Trophoblast cell (in vitro differentiated cells and primary cell): ENCODE measurements around the gene SLC39A6.

Experiments used
- DNase-seq, 2 donors: peaks; one replicate each; pipeline ENCODE4 v3.0.0-alpha.2; 2016
- H2AFZ ChIP-seq: 2 replicates; pipeline ENCODE4 v1.6.1; 2013; ENCODE audit warnings: low read length, moderate library complexity, mild to moderate bottlenecking; ENCODE audit not compliant: insufficient read depth, poor library complexity
- H2AK5ac ChIP-seq: 2 replicates; pipeline ENCODE4 v1.6.1; 2013; ENCODE audit warnings: mild to moderate bottlenecking, low read length
- H2BK120ac ChIP-seq: 2 replicates; pipeline ENCODE4 v1.6.1; 2013; ENCODE audit warnings: low read length, mild to moderate bottlenecking, moderate library complexity; ENCODE audit not compliant: insufficient read depth, poor library complexity
- H2BK12ac ChIP-seq: 2 replicates; pipeline ENCODE4 v1.6.1; 2013; ENCODE audit warnings: mild to moderate bottlenecking, low read length, moderate library complexity
- H2BK5ac ChIP-seq: 2 replicates; pipeline ENCODE4 v1.6.1; 2013; ENCODE audit warnings: low read length, low read depth, moderate library complexity, mild to moderate bottlenecking; ENCODE audit not compliant: poor library complexity
- H3K14ac ChIP-seq: 2 replicates; pipeline ENCODE4 v1.6.1; 2013; ENCODE audit warnings: mild to moderate bottlenecking, low read length
- H3K18ac ChIP-seq: 2 replicates; pipeline ENCODE4 v1.6.1; 2013; ENCODE audit warnings: mild to moderate bottlenecking, low read length
- H3K23ac ChIP-seq: 2 replicates; pipeline ENCODE4 v1.6.1; 2013; ENCODE audit warnings: low read length
- H3K27ac ChIP-seq: 2 replicates; pipeline ENCODE4 v1.5.1; 2013; ENCODE audit warnings: low read depth, mild to moderate bottlenecking, inconsistent platforms, low read length, moderate library complexity
- H3K27me3 ChIP-seq: 2 replicates; pipeline ENCODE4 v1.6.1; 2013; ENCODE audit warnings: inconsistent platforms, mild to moderate bottlenecking, low read length, moderate library complexity; ENCODE audit not compliant: insufficient read depth
- H3K36me3 ChIP-seq, 2 experiments: 1 replicate in 1 of 2; 2 replicates in 1 of 2; pipeline ENCODE4 v1.6.1; 2013; ENCODE audit warnings: low read length in 2 of 2, mild to moderate bottlenecking in 2 of 2, moderate library complexity in 1 of 2; ENCODE audit not compliant: insufficient read depth in 2 of 2, control insufficient read depth in 1 of 2
- H3K4ac ChIP-seq: 2 replicates; pipeline ENCODE4 v1.6.1; 2013; ENCODE audit warnings: low read depth, mild to moderate bottlenecking, low read length, moderate library complexity
- H3K4me1 ChIP-seq, 2 experiments: 1 replicate in 1 of 2; 2 replicates in 1 of 2; pipeline ENCODE4 v1.6.1; 2013; ENCODE audit warnings: low read length in 2 of 2, mild to moderate bottlenecking in 2 of 2, moderate library complexity in 1 of 2; ENCODE audit not compliant: insufficient read depth in 2 of 2, control insufficient read depth in 1 of 2
- H3K4me2 ChIP-seq: 2 replicates; pipeline ENCODE4 v1.6.1; 2013; ENCODE audit warnings: inconsistent platforms, mild to moderate bottlenecking, low read length, moderate library complexity
- H3K4me3 ChIP-seq: 2 replicates; pipeline ENCODE4 v1.5.1; 2013; ENCODE audit warnings: mild to moderate bottlenecking, low read depth, low read length, inconsistent platforms
- H3K79me1 ChIP-seq: one replicate; pipeline ENCODE4 v1.6.1; 2013; ENCODE audit warnings: low read length
- H3K79me2 ChIP-seq: 2 replicates; pipeline ENCODE4 v1.6.1; 2013; ENCODE audit warnings: low read length, mild to moderate bottlenecking; ENCODE audit not compliant: control insufficient read depth, insufficient read depth, poor library complexity
- H3K9ac ChIP-seq: 2 replicates; pipeline ENCODE4 v1.6.1; 2013; ENCODE audit warnings: mild to moderate bottlenecking, low read length
- H3K9me3 ChIP-seq: 2 replicates; pipeline ENCODE4 v1.6.1; 2013; ENCODE audit warnings: low read depth, mild to moderate bottlenecking, control low read depth, inconsistent platforms, low read length; ENCODE audit not compliant: insufficient read depth
- H4K12ac ChIP-seq: 2 replicates; pipeline ENCODE4 v1.6.1; 2013; ENCODE audit warnings: low read depth, mild to moderate bottlenecking, low read length, moderate library complexity
- H4K8ac ChIP-seq: 2 replicates; pipeline ENCODE4 v1.6.1; 2013; ENCODE audit warnings: low read depth, mild to moderate bottlenecking, low read length, moderate library complexity
- H4K91ac ChIP-seq: one replicate; pipeline ENCODE4 v1.6.1; 2013; ENCODE audit warnings: low read depth, mild to moderate bottlenecking, low read length, moderate library complexity
- WGBS: extraction: QIAGEN DNeasy Blood & Tissue Kit; methylation state at CpG from one replicate; pipeline ENCODE4 v1.1.7; 2013; ENCODE audit warnings: missing lambda C conversion rate; ENCODE audit not compliant: insufficient read length, insufficient coverage; ENCODE audit errors: extremely low coverage; 5-methylcytosine and 5-hydroxymethylcytosine counted together

The SLC39A6 gene

DNA sequence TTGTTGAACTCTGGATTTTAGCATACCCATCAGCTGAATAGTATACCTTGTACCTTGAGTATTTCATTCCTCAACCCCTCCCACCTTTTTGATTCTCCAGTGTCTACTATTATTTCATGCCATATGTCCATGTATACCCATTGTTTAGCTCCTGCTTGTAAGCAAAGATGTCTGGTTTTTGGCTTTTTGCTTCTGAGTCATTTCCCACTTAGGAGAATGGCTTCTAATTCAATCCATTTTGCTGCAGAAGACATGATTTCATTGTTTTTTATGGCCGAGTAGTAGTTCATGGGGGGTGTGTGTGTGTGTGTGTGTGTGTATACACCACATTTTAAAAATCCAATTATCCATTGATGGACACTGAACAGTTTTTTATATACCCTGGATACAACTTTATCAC, 33.8 kb upstream of the SLC39A6 start:
- no peak overlapping the region for H3K4ac ChIP-seq

DNA sequence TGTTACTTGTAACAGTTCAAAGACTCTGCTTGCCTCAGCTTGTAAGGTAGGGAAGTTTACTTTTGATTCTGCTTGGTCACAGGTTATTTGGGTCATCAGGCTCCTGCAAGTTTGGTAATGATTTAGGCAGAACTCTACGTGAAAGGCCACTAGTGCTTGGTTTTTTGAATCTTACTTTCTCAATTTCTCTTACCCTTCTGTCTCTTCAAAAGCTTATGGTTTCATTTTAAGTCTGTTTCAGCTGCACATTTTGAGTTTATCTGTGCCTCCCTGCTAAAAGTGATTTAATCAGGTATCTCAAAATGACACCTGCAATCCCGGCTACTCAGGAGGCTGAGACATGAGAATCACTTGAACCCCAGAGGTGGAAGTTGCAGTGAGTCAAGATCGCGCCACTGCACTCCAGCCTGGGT, 31.8 kb upstream of the SLC39A6 start:
- Histone ChIP-seq H3K23ac (no peak overlapping the region), H3K9ac (no peak overlapping the region), H2BK120ac (no peak overlapping the region), H3K27me3 (no peaks in the 10 kb centered on the region), H4K8ac (no peak overlapping the region), H3K79me2 (no peaks in the 10 kb centered on the region), H3K4ac (no peak overlapping the region), H2AFZ (no peak overlapping the region), H3K4me3 (no peak overlapping the region), H3K4me1 (no peaks in the 10 kb centered on the region), H3K36me3 (peaks cover 7 to 16% of the 10 kb centered on the region in 2 experiments), H3K14ac (no peak overlapping the region), H3K9me3 (no peaks in the 10 kb centered on the region), H3K79me1 (no peaks in the 10 kb centered on the region), H2AK5ac (no peak overlapping the region), H4K91ac (no peak overlapping the region), H3K27ac (no peak overlapping the region), H3K4me2 (no peak overlapping the region), H3K18ac (no peak overlapping the region), H2BK12ac (no peak overlapping the region), H2BK5ac (no peak overlapping the region), H4K12ac (no peak overlapping the region)
- no CpG with 5 or more reads among the region's 4 CpGs for WGBS
- no peak for DNase-seq

More for the DNA sequence above, 33.8 kb upstream of the SLC39A6 start:
- Histone ChIP-seq H3K27me3 (no peaks in the 10 kb centered on the region), H4K91ac (no peak overlapping the region), H2BK120ac (no peak overlapping the region), H3K27ac (no peak overlapping the region), H3K23ac (no peak overlapping the region), H3K9me3 (no peaks in the 10 kb centered on the region), H3K79me2 (no peaks in the 10 kb centered on the region), H3K36me3 (peaks cover 11 to 20% of the 10 kb centered on the region in 2 experiments), H3K14ac (no peak overlapping the region), H3K4me3 (no peak overlapping the region), H2AK5ac (no peak overlapping the region), H4K12ac (no peak overlapping the region), H3K4me2 (no peak overlapping the region), H3K9ac (no peak overlapping the region), H2AFZ (no peak overlapping the region), H3K18ac (no peak overlapping the region), H3K4me1 (no peaks in the 10 kb centered on the region), H2BK12ac (no peak overlapping the region), H4K8ac (no peak overlapping the region), H3K79me1 (no peaks in the 10 kb centered on the region), H2BK5ac (no peak overlapping the region)
- DNase-seq, result no peak
- no CpG with 5 or more reads among the region's 1 CpG for WGBS

- H2BK12ac ChIP-seq, result no peak overlapping the region
- WGBS, result no CpG with 5 or more reads among the region's 5 CpGs
- H3K79me1 ChIP-seq, result no peaks in the 10 kb centered on the region
- no peak overlapping the region for H2BK5ac ChIP-seq
- H2BK120ac ChIP-seq, result no peak overlapping the region
- no peak overlapping the region for H2AK5ac ChIP-seq
- no peak overlapping the region for H3K27ac ChIP-seq
- no peak for DNase-seq
- H2AFZ ChIP-seq, result no peak overlapping the region
- no peak overlapping the region for H4K8ac ChIP-seq
- H4K12ac ChIP-seq, result no peak overlapping the region
- no peaks in the 10 kb centered on the region for H3K27me3 ChIP-seq
- no peaks in the 10 kb centered on the region for H3K79me2 ChIP-seq
- H4K91ac ChIP-seq, result no peak overlapping the region
- no peak overlapping the region for H3K4me2 ChIP-seq
- H3K4me3 ChIP-seq, result no peak overlapping the region
- no peaks in the 10 kb centered on the region for H3K9me3 ChIP-seq
- H3K9ac ChIP-seq, result no peak overlapping the region
- no peak overlapping the region for H3K18ac ChIP-seq
- H3K14ac ChIP-seq, result no peak overlapping the region
- peaks cover 5 to 18% of the 10 kb centered on the region in 2 experiments for H3K36me3 ChIP-seq
- H3K4ac ChIP-seq, result no peak overlapping the region
- H3K4me1 ChIP-seq, result no peaks in the 10 kb centered on the region
- H3K23ac ChIP-seq, result no peak overlapping the region
Measured at GRCh38 chr18:36158266-36158867, 29.2 kb upstream of the SLC39A6 start.

DNA sequence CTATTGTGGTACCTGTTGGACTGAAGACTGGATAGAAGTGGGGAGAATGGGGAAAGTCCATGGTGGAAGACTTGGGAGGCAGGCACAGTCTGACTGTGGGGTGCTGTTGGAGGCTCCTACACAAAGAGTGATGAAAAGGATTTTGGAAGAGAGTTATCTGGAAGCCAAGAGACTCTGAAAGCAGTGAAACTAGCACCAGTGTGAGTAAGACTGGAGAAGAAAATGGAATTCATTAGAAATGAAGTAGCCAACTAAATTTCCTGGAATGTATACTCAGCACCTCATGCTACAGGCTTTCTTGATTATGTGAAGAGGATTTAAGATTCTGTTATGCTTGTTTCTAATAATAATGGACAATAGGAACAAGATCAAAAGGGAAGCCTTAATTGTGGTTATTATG, 28.3 kb upstream of the SLC39A6 start:
- H2BK12ac ChIP-seq, result no peak overlapping the region
- H3K79me2 ChIP-seq, result no peaks in the 10 kb centered on the region
- H4K91ac ChIP-seq, result no peak overlapping the region
- no peak overlapping the region for H2AK5ac ChIP-seq
- no peak overlapping the region for H3K9ac ChIP-seq
- no peak overlapping the region for H3K14ac ChIP-seq
- no peaks in the 10 kb centered on the region for H3K4me1 ChIP-seq
- no peak overlapping the region for H3K4me3 ChIP-seq
- H4K8ac ChIP-seq, result no peak overlapping the region
- no peaks in the 10 kb centered on the region for H3K27me3 ChIP-seq
- no peaks in the 10 kb centered on the region for H3K9me3 ChIP-seq
- H3K36me3 ChIP-seq, result peaks cover 5 to 25% of the 10 kb centered on the region in 2 experiments
- H2AFZ ChIP-seq, result no peak overlapping the region
- no peak overlapping the region for H3K27ac ChIP-seq
- no peak overlapping the region for H3K4ac ChIP-seq
- H3K79me1 ChIP-seq, result no peaks in the 10 kb centered on the region
- no peak for DNase-seq
- no peak overlapping the region for H2BK5ac ChIP-seq
- no peak overlapping the region for H3K23ac ChIP-seq
- H4K12ac ChIP-seq, result no peak overlapping the region
- no peak overlapping the region for H3K18ac ChIP-seq
- H3K4me2 ChIP-seq, result no peak overlapping the region
- H2BK120ac ChIP-seq, result no peak overlapping the region
